GM21619 (cell line): ENCODE results near the gene SMARCA1.

Source experiments
- ATAC-seq: cut with Tn5 transposase; IDR thresholded peaks from one replicate; pipeline ENCODE4 v1.9.1; 2021; ENCODE audit not compliant: unreplicated experiment

Gene SMARCA1

DNA sequence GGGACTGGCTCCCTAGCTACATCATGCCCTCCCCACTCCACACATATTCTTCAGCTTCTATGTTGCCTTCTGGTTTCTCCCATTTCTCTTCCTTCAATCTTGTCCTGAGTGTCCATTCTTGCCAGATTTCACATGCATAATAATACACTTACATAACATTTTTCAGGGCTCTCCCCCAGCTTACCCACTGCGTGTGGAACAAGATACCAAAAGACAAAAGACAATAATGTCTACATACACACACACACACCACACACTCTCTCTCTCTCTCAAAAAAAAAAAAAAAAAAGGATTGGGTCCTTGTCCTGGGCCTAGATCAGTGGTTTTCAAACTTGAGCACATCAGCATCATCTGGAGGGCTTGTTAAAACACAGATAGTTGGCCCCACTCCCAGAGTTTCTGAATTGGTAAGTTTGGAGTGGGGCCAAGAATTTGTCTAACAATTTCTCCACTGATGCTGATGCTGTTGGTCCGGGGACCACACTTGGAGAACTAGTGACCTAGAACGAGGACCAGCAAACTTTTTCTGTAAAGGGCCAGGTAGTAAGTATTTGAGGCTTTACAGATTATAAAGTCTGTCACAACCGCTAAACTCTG lies 6.5 kb upstream of the SMARCA1 start:
- ATAC-seq: no peak

DNA sequence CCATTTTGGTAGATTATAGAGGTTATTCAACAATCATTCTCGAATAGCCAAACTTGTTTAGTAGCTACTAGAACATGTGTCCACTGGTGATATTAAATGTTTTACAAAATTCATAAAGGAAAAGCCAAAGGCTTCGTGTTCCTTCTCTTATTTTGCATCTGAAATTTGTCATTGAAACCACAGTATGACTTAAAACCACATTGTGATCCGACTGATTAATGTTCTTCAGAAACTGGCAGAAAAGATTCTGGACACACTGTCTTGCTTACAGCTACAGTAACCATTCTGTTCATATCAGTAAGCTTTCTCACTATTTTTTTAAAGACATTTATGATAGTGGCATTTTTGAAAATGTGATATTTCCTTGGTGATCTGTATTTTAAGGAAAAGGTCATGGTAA lies 2.6 kb upstream of the SMARCA1 start:
- ATAC-seq: no peak

DNA sequence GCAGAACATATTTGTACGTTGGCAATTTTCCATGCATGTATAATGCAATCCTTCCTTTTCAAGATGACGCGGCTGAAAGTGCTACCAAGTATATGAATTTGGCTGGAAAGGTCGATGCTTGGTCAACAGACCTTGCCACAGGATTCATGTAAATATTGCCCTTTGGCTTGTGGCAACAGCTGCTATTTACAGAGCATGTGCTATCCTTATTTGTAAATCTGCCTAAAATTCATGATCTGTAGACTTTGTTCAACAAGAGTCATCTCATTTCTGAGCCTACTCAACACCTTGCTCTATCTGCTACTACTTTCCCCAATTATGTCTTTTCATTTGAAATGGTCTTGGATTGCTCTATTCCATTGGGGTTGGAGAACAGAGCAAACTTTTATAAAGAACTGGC lies 1.9 kb upstream of the SMARCA1 start:
- no peak for ATAC-seq

DNA sequence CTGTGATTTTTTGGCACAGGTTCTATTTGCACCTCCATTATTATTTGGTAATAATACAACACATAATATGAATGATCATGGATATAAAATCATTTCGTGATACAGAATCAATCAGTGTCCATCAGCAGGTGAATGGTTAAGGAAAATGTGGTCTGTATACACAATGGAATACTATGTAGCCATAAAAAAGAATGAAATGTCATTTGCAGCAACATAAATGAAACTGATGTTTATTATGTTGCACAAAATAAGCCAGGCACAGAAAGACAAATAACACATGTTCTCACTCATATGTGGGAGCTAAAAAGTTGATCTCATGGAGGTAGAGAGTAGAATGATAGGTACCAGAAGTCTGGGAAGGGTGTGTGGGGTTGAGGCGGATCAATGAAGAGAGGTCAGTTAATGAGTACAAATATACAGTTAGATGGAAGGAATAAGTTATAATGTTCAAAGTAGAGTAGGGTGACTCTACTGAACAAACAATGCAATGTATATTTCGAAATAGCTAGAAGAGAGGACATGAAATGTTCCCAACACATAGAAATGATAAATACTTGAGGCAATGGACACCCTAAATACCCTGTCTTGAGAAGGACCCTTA lies 1.1 kb upstream of the SMARCA1 start:
- ATAC-seq: no peak

DNA sequence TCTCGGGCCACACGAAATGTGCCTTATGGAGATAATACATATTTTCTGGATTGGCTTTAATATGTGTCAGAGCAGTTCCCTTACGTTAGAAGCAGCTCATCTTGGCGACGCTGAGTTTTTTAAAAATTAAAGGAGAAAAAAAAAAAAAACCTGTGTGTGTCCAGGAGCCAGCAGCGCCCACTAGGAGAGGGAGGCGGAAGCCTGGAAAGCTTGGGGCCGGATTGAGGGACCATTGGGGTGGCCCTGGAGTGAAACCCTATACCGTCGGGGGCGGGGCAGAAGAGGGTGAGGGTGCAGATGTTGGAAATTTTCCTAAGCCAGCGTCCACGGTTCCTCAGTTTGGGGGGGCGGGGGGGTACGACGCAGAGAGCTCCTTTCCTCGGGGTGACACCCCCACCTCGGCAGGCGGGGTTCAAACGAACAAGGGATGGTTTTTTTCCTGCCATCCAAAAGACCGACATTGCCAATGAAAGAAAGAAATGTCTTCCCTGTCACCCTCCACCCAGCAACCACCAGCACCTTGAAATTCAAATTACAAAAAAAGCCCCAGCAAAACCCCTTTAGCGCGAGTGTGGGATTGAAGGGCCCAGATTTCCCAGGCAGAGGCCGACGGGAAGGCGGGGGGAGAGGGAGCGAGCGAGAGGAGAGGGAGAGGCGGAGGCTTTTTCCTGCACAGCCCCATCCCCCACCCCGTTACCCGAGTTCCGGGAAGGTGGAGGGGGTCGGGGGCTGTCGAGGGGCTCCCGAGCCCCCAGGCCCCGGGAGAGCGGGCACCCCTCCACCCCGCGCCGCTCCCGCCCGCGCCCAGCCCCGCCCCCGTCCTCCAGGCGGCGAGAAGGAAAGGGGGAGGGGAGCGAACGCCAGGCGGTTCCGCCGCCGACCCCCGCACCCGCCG lies 859 bp downstream of the SMARCA1 start:
- ATAC-seq: no peak

DNA sequence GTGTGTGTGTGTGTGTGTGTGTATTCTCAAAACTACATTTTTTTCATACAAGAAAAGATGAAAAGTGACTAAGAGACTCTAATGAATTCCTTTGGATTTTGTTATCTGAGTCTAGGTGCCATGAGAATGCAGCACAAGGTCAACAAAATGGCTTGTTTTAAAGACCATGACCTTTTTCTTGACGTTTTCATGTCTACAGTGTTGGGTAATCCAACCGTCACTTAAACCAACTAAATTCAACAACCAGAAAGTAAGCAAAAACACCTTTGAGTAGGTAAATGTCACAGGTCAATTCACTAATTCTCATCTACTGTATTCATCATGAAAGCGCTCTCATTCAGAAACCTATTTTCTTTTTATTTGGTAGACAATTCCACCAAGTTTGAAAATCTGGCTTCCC lies 3.1 kb downstream of the SMARCA1 start:
- no peak for ATAC-seq

DNA sequence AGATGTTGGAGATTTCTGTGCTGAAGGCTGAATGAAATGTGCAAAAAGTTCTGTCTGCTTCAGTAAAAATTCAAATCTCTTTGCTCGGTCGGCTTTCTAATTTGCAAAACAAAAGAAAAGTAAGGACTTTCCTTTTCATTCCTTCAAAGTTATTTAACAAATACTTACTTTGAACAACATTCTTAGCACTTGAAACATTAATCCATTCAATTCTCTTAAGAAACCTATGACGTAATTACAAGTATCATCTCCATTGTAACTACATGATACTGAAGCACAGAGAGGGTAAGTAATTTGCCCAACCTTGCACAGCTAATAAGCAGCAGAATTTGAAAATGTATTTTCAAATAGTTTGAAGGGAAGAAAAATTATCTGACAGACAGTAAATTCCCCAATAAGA lies 6.9 kb downstream of the SMARCA1 start:
- no peak for ATAC-seq

DNA sequence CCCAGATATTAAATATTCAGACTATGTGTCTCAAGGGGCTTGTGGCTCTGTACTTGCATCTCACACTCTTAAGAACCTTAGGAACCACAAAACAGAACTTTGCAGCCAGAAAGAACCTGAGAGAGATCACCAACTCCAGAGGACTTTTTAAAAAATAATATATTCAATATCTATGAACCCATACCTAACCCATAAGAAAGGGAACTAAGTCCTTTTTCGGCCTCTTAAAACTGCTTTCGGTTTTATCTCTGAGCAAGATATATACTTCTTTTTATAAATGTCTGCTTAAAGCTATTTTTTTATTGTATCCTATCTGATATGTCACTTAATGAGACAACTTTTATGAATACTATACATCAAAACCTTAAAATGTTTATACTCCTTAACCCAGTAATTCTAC lies 10.9 kb downstream of the SMARCA1 start:
- no peak for ATAC-seq

DNA sequence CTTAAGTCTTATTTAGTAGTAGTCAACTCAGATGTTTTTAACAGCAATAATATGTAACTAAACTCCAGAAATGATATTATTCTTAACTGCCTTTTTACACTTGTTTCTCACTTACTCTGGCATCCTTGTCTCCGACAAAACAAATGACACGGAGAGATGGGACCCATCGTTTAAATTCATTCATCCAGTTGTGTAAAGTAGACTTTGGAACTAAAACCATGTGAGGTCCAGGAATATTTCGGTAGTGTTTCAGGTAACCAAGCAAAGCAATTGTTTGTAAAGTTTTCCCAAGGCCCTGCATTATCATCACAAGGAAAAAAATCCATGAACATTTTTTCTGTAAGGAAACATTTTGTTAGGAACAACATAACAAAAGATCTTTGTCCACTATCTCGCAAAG lies 11.6 kb downstream of the SMARCA1 start:
- no peak for ATAC-seq

DNA sequence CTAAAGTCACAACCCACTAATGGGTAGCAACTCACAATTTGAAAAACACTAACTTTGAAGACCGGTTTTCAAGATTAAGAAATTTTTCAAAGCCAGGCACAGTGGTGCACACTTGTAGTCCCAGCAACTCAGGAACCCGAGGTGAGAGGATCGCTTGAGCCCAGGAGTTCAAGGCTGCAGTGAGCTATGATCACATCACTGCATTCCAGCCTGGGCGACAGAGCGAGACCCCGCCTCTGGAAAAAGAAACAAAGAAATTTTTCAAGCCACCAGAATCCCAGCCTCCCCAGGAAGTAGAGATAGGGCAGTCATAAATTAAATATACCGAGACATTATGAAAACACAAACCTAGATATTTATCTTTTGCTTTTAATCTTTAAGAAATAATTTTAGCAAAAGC lies 13.0 kb downstream of the SMARCA1 start:
- ATAC-seq: no peak

DNA sequence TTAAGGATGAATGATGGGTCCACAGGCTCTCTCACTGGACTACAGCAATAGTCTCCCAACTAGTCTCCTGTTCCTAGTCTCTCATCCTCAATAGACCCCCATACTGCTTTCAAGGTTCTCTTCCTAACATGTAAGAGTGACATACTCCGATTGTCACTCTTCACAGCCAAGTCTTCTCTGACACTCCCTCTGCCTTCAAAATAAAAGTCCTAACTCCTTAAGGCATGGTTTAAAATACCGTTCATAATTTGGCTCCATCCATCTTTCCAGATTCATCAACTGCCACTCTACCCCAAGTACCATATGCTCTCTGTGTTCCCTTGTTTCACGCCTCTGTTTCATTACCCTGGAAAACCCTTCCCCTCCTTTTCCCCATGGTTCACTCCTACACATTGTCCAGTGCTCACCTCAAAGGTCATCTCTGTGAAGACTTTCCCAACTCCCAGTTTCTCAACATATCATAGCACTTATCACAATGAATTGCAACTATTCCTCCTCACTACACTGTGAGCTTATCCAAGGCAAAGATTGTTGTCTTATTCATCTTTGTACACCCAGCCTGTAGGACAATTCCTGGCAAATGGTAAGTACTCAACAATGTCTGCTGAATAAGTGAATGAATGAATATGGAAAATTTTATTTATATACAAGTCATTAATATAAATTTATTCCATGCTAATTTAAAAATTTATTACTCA lies 26.0 kb downstream of the SMARCA1 start:
- ATAC-seq: no peak

DNA sequence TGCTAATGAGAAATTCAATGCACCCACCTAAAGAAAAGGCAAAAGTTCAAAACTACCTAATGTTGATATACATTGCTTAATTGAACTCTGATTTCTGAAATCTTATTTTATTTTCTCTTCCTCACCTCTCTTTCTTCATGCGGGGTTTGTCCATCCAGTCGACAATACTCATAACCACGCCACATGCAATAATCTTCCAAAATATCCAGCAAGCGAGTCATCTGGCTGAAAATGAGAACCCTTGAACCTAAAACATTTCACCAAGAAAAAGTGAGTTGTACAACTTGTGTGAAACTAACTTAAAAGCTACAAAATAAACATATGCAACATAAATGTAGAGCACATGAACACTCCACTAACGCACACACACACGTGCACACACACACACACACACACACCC lies 26.7 kb downstream of the SMARCA1 start:
- no peak for ATAC-seq

DNA sequence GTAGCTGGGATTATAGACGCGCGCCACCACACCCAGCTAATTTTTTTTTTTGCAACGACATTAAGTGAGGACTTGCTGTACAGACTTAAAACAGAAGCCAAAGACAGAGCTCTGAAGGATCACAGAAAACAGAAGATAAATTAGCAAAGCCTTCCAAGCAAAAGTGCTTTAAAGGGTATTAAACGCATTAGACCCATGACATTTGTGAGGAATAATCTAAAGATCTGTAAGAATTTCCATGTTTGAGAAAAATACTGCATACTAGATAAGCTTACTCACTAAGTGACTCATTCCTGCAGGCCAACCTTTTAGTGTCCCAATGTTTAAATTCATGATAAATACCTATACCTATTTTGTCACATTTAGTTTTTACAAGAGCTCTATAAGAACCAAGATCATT lies 27.4 kb downstream of the SMARCA1 start:
- no peak for ATAC-seq

DNA sequence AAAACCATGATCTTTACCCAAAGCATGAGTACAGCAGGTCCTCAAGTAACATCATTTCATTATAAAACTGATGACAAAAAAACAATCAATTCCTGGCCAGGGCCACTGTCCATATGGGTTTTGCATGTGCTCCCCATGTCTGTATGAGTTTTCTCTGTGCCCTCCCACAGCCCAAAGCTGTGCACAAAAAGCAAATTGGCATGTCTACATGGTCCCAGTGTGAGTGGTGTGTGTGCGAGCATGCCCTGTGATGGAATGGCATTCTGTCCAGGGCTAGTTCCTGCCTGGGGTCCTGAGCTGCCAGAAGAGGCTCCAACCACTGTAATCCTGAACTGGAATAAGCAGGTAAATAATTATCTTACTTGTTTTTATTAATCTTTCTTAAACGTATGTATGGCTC lies 28.4 kb downstream of the SMARCA1 start:
- ATAC-seq: no peak

DNA sequence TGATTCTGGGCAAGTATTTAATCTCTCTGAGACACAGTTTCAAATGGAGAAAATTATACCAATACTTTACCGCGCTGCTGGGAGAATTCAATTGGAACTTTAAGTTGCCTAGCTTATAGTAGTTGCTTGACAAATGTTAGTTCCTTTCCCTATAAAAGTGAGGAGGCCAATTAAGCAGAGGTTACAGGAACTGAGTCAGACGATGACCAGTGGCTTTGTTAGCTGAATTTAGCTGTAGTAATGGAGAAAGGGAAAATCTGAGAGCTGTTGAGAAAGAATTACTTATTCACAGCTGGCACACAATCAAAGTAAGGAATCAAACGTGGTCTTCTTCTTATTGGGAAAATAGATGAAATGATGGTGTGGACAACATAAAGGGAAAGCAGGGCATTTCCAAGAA lies 29.6 kb downstream of the SMARCA1 start:
- ATAC-seq: no peak

DNA sequence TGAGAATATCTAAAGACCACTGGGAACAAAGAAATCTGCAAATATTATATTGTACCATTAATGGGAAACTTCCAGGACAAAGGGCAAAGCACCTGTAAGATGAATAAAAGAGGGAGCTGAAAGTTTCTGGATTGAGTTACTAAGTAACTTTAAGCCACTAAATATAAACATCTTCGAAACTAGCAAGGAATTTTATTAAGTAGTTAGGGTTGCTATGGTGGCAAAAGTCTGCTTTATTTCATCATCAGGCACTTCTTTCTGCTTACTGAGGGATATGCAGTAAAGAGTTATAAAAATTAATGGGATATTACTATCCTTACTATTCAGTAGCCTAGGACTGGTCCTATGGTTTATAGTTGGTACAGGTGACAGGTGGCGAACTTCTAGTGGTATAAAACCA lies 33.0 kb downstream of the SMARCA1 start:
- no peak for ATAC-seq

DNA sequence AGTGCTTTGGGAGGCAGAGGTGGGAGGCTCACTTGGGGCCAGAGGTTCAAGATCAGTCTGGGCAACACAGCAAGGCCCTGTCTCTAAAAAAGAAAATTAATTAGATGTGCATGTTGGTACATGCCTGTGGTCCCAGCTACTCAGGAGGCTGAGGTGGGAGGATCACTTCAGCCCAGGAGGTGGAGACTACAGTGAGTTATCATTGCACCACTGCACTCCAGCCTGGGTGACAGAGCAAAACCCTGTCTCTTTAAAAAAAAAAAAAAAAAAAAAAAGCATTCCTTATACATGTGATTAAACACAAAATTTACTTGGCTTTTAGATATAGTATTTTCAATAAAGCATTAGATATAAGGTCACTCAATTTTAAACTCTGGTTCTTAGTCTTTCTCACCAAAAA lies 34.9 kb downstream of the SMARCA1 start:
- ATAC-seq: no peak

DNA sequence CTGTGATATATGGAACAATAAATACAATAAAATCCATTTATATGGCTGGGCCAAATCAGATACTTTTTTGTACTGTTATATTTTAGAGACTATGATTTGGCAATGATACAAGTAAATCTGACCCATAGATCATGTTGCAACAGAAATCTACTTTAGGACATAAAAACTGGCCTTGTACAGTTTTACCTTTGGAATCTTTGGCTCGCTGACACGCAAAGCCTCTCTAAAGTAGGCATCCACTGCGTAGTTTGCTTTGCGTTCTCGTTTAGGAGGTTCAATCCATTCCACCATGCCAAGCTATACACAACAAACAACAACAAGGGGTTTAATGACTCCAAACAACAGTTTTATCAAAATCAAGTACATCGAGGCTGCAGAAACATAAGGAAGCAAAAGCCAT lies 42.4 kb downstream of the SMARCA1 start:
- ATAC-seq: no peak

DNA sequence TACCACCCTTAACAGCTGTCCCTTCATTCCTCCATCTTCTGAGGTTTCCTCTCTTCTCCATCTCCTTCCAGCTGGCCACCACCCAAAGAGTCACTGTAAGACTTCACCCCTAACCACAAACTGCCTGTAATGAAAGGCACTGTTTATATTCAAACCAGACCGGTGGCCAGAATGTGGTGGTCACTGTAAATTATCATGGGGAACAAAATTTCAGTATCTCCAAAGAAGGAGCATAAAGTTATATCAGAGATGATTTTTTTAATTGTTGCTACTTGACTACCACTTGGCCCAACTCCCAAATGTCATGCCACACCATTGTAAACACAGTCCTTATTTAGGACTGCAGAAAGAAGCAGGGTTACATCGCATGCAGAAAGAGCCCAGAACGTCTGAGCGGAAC lies 44.8 kb downstream of the SMARCA1 start:
- ATAC-seq: no peak

DNA sequence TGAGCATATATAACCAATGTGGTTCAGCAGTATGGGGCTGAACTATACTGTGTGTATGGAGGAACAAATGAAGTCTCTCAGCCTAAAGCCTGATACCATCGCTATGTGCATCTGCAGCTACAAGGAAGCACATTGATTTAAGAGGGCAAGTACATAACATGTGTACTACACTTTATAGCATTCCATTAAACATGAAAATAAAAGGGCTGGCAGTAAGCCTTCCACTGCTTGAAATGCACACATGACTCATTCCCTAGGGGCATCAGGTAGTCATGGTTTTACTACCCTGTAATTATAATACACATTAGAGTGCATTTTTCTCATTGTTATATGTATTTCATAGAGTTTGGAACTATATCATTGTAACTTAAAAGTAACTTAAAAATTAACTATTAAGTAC lies 51.2 kb downstream of the SMARCA1 start:
- no peak for ATAC-seq

DNA sequence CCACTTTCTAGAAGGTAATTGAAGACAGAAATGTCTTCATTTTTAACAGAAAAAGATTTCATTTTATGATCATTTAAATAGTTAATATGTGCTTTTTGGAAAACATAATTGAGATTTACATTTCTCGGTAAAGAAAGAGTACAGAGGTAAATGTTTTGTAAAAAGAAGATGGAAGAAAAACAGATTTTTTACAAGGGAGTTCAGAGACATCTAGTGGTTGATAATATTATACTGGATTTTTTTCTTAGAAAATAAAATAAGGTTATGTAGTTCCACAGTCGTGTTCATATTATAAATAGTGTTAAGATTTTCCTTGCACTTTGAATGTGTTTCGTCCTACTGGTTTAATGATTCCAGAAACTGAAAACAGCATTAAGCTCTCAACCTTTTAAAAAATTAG lies 60.6 kb downstream of the SMARCA1 start:
- ATAC-seq: no peak
